ENCODE results near the gene CAMTA1. TPM values are rescaled to one million over a fixed set of nuclear protein-coding genes. Genes with fewer than 3 reads are reported as not detected.
A peak's percentile ranks its signal among the peaks of the same experiment; 100 is the strongest.

CAMTA1 gene
- total RNA-seq, 1 donor from 2014 or later: 77.6 TPM

- Mint-ChIP-seq H3K4me1 (ENCODE audit: low read depth, unreplicated experiment) (peaks cover 12% of the 10 kb centered on the region), H3K27ac (ENCODE audit: unreplicated experiment) (peak overlapping the region; percentile 63), H3K9me3 (ENCODE audit: unreplicated experiment) (peaks cover 9% of the 10 kb centered on the region), H3K27me3 (ENCODE audit: low read depth, unreplicated experiment) (peaks cover 8% of the 10 kb centered on the region), H3K4me3 (ENCODE audit: unreplicated experiment) (no peak overlapping the region), H3K36me3 (ENCODE audit: low read depth, unreplicated experiment) (no peaks in the 10 kb centered on the region)
- H3K4me1 ChIP-seq (ENCODE audit: insufficient read depth, low read length): no peaks in the 10 kb centered on the region
- no peaks in the 10 kb centered on the region for H3K36me3 ChIP-seq (ENCODE audit: insufficient read depth, low read length)
- TF ChIP-seq CTCF (IDR thresholded peaks at IDR 0.05; ENCODE audit: insufficient read depth, low read depth, low read length) (no peak), EZH2 (IDR thresholded peaks at IDR 0.05; ENCODE audit: insufficient read depth, low read length) (no peak)
- no peak overlapping the region for H3K4me3 ChIP-seq (ENCODE audit: insufficient read depth, low read depth, low read length)
- no peak overlapping the region for H3K9ac ChIP-seq (ENCODE audit: low read length)
- no peak overlapping the region for H3K27ac ChIP-seq (ENCODE audit: low read depth, low read length)
- no peaks in the 10 kb centered on the region for H4K20me1 ChIP-seq (ENCODE audit: insufficient read depth, low read length)
- DNase-seq (ENCODE audit: low read depth) (peak; percentile 92), FAIRE-seq (peak; percentile 86)
- no peaks in the 10 kb centered on the region for H3K9me3 ChIP-seq (ENCODE audit: insufficient read depth, low read depth, low read length)
- peak overlapping the region; percentile 47 for H3K4me2 ChIP-seq (ENCODE audit: low read length)
- H2AFZ ChIP-seq (ENCODE audit: low read depth, low read length): no peak overlapping the region
- H3K27me3 ChIP-seq (ENCODE audit: insufficient read depth, low read length): no peaks in the 10 kb centered on the region
- no peaks in the 10 kb centered on the region for H3K79me2 ChIP-seq (ENCODE audit: insufficient read depth, low read length)
These were observed 206.0 kb downstream of the CAMTA1 start for GRCh38 chr1:6991266-6991665.

GRCh38 chr1:6995789-6996188, 210.5 kb downstream of the CAMTA1 start:
- peaks cover 22% of the 10 kb centered on the region for H3K27me3 Mint-ChIP-seq (ENCODE audit: low read depth, unreplicated experiment)
- no peak overlapping the region for H3K9ac ChIP-seq (ENCODE audit: low read length)
- TF ChIP-seq CTCF (IDR thresholded peaks at IDR 0.05; ENCODE audit: insufficient read depth, low read depth, low read length): no peak
- no peaks in the 10 kb centered on the region for H3K9me3 ChIP-seq (ENCODE audit: insufficient read depth, low read depth, low read length)
- no peak overlapping the region for H3K4me3 ChIP-seq (ENCODE audit: insufficient read depth, low read depth, low read length)
- peaks cover 3% of the 10 kb centered on the region for H3K36me3 Mint-ChIP-seq (ENCODE audit: low read depth, unreplicated experiment)
- H3K27me3 ChIP-seq (ENCODE audit: insufficient read depth, low read length): no peaks in the 10 kb centered on the region
- DNase-seq (ENCODE audit: low read depth) (no peak), FAIRE-seq (no peak)
- H4K20me1 ChIP-seq (ENCODE audit: insufficient read depth, low read length): no peaks in the 10 kb centered on the region
- no peaks in the 10 kb centered on the region for H3K4me1 ChIP-seq (ENCODE audit: insufficient read depth, low read length)
- peaks cover 18% of the 10 kb centered on the region for H3K4me1 Mint-ChIP-seq (ENCODE audit: low read depth, unreplicated experiment)
- H3K9me3 Mint-ChIP-seq (ENCODE audit: unreplicated experiment): no peaks in the 10 kb centered on the region
- no peak overlapping the region for H3K4me2 ChIP-seq (ENCODE audit: low read length)
- no peak overlapping the region for H3K27ac ChIP-seq (ENCODE audit: low read depth, low read length)
- H3K27ac Mint-ChIP-seq (ENCODE audit: unreplicated experiment): no peak overlapping the region
- no peaks in the 10 kb centered on the region for H3K79me2 ChIP-seq (ENCODE audit: insufficient read depth, low read length)
- H2AFZ ChIP-seq (ENCODE audit: low read depth, low read length): no peak overlapping the region
- H3K4me3 Mint-ChIP-seq (ENCODE audit: unreplicated experiment): no peak overlapping the region
- no peaks in the 10 kb centered on the region for H3K36me3 ChIP-seq (ENCODE audit: insufficient read depth, low read length)

GRCh38 chr1:6996371-6996770, 211.1 kb downstream of the CAMTA1 start:
- H3K4me1 ChIP-seq (ENCODE audit: insufficient read depth, low read length): no peaks in the 10 kb centered on the region
- DNase-seq (ENCODE audit: low read depth) (no peak), FAIRE-seq (no peak)
- no peak overlapping the region for H3K9ac ChIP-seq (ENCODE audit: low read length)
- TF ChIP-seq CTCF (IDR thresholded peaks at IDR 0.05; ENCODE audit: insufficient read depth, low read depth, low read length) (no peak), EZH2 (IDR thresholded peaks at IDR 0.05; ENCODE audit: insufficient read depth, low read length) (no peak)
- no peaks in the 10 kb centered on the region for H3K79me2 ChIP-seq (ENCODE audit: insufficient read depth, low read length)
- no peaks in the 10 kb centered on the region for H3K9me3 ChIP-seq (ENCODE audit: insufficient read depth, low read depth, low read length)
- Mint-ChIP-seq H3K4me1 (ENCODE audit: low read depth, unreplicated experiment) (peaks cover 12% of the 10 kb centered on the region), H3K4me3 (ENCODE audit: unreplicated experiment) (no peak overlapping the region), H3K36me3 (ENCODE audit: low read depth, unreplicated experiment) (peaks cover 3% of the 10 kb centered on the region), H3K27ac (ENCODE audit: unreplicated experiment) (no peak overlapping the region), H3K27me3 (ENCODE audit: low read depth, unreplicated experiment) (peaks cover 23% of the 10 kb centered on the region), H3K9me3 (ENCODE audit: unreplicated experiment) (no peaks in the 10 kb centered on the region)
- H3K4me2 ChIP-seq (ENCODE audit: low read length): no peak overlapping the region
- H3K4me3 ChIP-seq (ENCODE audit: insufficient read depth, low read depth, low read length): no peak overlapping the region
- H2AFZ ChIP-seq (ENCODE audit: low read depth, low read length): no peak overlapping the region
- H3K27ac ChIP-seq (ENCODE audit: low read depth, low read length): no peak overlapping the region
- no peaks in the 10 kb centered on the region for H3K36me3 ChIP-seq (ENCODE audit: insufficient read depth, low read length)
- no peaks in the 10 kb centered on the region for H4K20me1 ChIP-seq (ENCODE audit: insufficient read depth, low read length)
- H3K27me3 ChIP-seq (ENCODE audit: insufficient read depth, low read length): peaks cover 3% of the 10 kb centered on the region

Measured in astrocyte (in vitro differentiated cells and primary cell).